Smooth muscle cell (in vitro differentiated cells): ENCODE measurements around the gene LCOR. TPM values are rescaled to one million over a fixed set of nuclear protein-coding genes. Genes with fewer than 3 reads are reported as not detected.

Source experiments
- DNase-seq: peaks from one replicate; lab custom pipeline; 2025; ENCODE audit not compliant: unreplicated experiment; lab: John Stamatoyannopoulos, UW
- H2AFZ ChIP-seq: fragments of 200-600 bp; sonication (generic); 2 replicates; pipeline ENCODE4 v1.6.0; 2016; ENCODE audit warnings: antibody characterized with exemption, low read depth, mild to moderate bottlenecking
- H3F3A ChIP-seq: fragments of 200-600 bp; sonication (generic); 2 replicates; pipeline ENCODE4 v1.6.0; 2017; ENCODE audit warnings: antibody characterized with exemption, low read depth
- H3K27ac ChIP-seq: fragments of 200-600 bp; sonication (generic); 2 replicates; pipeline ENCODE4 v1.5.1; 2016; ENCODE audit warnings: low read depth, mild to moderate bottlenecking
- H3K27me3 ChIP-seq: fragments of 200-600 bp; sonication (generic); 2 replicates; pipeline ENCODE4 v1.6.1; 2016; ENCODE audit warnings: low read depth, mild to moderate bottlenecking
- H3K36me3 ChIP-seq: fragments of 200-600 bp; sonication (generic); 2 replicates; pipeline ENCODE4 v1.5.1; 2016; ENCODE audit warnings: low read depth
- H3K4me1 ChIP-seq: fragments of 200-600 bp; sonication (generic); 2 replicates; pipeline ENCODE4 v1.5.1; 2016; ENCODE audit warnings: low read depth
- H3K4me2 ChIP-seq: fragments of 200-600 bp; sonication (generic); 2 replicates; pipeline ENCODE4 v1.6.0; 2016; ENCODE audit warnings: mild to moderate bottlenecking
- H3K4me3 ChIP-seq: fragments of 200-600 bp; sonication (generic); 2 replicates; pipeline ENCODE4 v1.5.1; 2016; ENCODE audit warnings: mild to moderate bottlenecking
- H3K79me2 ChIP-seq: fragments of 200-600 bp; sonication (generic); 2 replicates; pipeline ENCODE4 v1.6.0; 2016; ENCODE audit warnings: low read depth, mild to moderate bottlenecking
- H3K9ac ChIP-seq: fragments of 200-600 bp; sonication (generic); 2 replicates; pipeline ENCODE4 v1.6.0; 2016; ENCODE audit warnings: low read depth
- H3K9me3 ChIP-seq: fragments of 200-600 bp; sonication (generic); replicated peaks from 2 replicates; pipeline ENCODE4 v1.5.1; 2016; ENCODE audit warnings: low read depth
- H4K20me1 ChIP-seq: fragments of 200-600 bp; sonication (generic); 2 replicates; pipeline ENCODE4 v1.6.0; 2016; ENCODE audit warnings: low read depth
- CTCF ChIP-seq: fragments of 200-600 bp; sonication (generic); IDR thresholded peaks from 2 replicates; pipeline ENCODE4 v1.5.1; 2017; ENCODE audit warnings: borderline replicate concordance, mild to moderate bottlenecking, antibody characterized with exemption; ENCODE audit not compliant: insufficient read depth, poor library complexity, severe bottlenecking
- WGBS: methylation state at CpG from one replicate; pipeline ENCODE4 v1.1.7; 2016; ENCODE audit warnings: low lambda C conversion rate; 5-methylcytosine and 5-hydroxymethylcytosine counted together
- polyA plus RNA-seq: library from polyadenylated mRNA; unstranded; fragments of >200 nt; fragmentation: Nextera tagmentation; extraction: Ambion mirVana; gene quantifications from 2 replicates; pipeline ENCODE4 v1.2.1, GENCODE V29; 2016
- total RNA-seq: library from RNA; depleted of rRNA; stranded (reverse); fragments of >200 nt; gene quantifications from 2 replicates; pipeline ENCODE4 v1.2.3, GENCODE V29; 2014

Gene LCOR
- total and polyA plus RNA-seq, 2 experiments from 2014 or later: 10.6 to 27.8 TPM

DNA sequence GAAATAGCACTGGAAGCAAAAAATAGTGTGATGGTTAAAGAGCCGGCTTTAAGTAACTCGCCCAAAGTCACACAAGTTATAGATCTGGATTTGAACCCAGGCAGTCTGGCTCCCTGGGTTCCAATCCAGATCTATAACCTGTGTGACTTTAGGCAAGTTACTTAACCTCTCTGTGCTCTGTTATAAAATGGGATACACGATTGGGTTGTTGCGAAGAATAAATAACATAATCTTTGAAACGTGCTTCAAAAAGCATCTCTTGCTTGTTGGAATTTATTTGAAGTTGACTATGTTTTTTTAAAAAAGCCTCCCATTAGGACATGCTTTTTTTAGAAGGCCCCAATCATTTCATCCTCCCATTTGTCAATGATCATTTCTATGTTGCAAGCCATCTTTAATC, 3.5 kb upstream of the LCOR start:
- no peak for DNase-seq
- no peak overlapping the region for H3K9ac ChIP-seq
- H3F3A ChIP-seq: peaks cover 9% of the 10 kb centered on the region
- H3K4me2 ChIP-seq: no peak overlapping the region
- no peak overlapping the region for H3K4me3 ChIP-seq
- no peak for TF ChIP-seq CTCF
- 95% methylated on average over 5 of the region's 5 CpGs for WGBS
- H3K27me3 ChIP-seq: no peaks in the 10 kb centered on the region
- H3K4me1 ChIP-seq: no peaks in the 10 kb centered on the region
- no peak overlapping the region for H2AFZ ChIP-seq
- peaks cover 2% of the 10 kb centered on the region for H4K20me1 ChIP-seq
- H3K9me3 ChIP-seq: no peaks in the 10 kb centered on the region
- no peaks in the 10 kb centered on the region for H3K36me3 ChIP-seq
- no peak overlapping the region for H3K27ac ChIP-seq
- peaks cover under 1% of the 10 kb centered on the region for H3K79me2 ChIP-seq

DNA sequence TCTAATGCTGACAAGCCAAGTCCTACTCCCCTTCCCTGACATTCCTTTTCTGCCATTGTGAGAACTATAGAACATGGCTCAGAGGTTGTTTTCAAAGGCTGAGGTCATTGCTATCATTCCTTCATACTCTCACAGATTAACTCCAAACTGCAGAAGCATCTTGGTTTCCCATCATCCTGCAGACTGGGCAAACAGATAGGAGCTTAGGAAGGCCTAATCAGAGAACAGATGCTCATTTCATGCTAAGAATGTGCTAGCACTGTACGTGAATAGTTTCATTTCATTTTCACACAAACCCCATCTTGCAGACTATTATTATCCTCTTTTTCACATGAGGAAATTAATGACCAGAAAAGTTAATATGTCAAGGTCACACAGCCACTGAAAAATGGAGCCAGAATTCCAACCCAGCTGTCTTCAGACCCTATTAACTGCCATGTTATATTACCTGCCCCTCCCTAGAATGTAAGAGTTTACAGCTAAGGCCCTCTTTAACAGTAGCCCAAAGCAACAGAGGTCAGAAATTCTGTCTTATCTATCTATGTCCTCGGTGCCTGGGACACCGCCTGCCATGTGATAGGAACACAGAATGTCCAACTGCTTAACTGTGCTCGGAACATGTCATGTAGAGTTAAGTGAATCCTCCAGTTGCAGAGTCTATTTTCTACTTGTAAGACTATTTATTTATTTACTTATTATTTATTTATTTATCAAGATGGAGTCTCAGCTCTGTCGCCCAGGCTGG, 2.9 kb upstream of the LCOR start:
- Histone ChIP-seq H3K9ac (no peak overlapping the region), H3K4me2 (no peak overlapping the region), H3K27me3 (no peaks in the 10 kb centered on the region), H4K20me1 (peaks cover 8% of the 10 kb centered on the region), H2AFZ (no peak overlapping the region), H3K36me3 (no peaks in the 10 kb centered on the region), H3K79me2 (peaks cover 6% of the 10 kb centered on the region), H3K27ac (no peak overlapping the region), H3K4me1 (peaks cover 4% of the 10 kb centered on the region), H3K4me3 (no peak overlapping the region), H3K9me3 (no peaks in the 10 kb centered on the region), H3F3A (peaks cover 9% of the 10 kb centered on the region)
- TF ChIP-seq CTCF: no peak
- 92% methylated on average over 5 of the region's 5 CpGs for WGBS
- DNase-seq: no peak

- TF ChIP-seq CTCF: peak; percentile 83
- H4K20me1 ChIP-seq: peaks cover 22% of the 10 kb centered on the region
- H3K27me3 ChIP-seq: no peaks in the 10 kb centered on the region
- peaks cover 16% of the 10 kb centered on the region for H3K4me1 ChIP-seq
- no peaks in the 10 kb centered on the region for H3K9me3 ChIP-seq
- no peak overlapping the region for H3K27ac ChIP-seq
- H3F3A ChIP-seq: peaks cover 9% of the 10 kb centered on the region
- peak overlapping the region; percentile 66 for H3K4me2 ChIP-seq
- H2AFZ ChIP-seq: peak overlapping the region; percentile 52
- peak; percentile 8 for DNase-seq
- peaks cover 21% of the 10 kb centered on the region for H3K79me2 ChIP-seq
- H3K36me3 ChIP-seq: no peaks in the 10 kb centered on the region
- 31% methylated on average over 17 of the region's 17 CpGs for WGBS
- peak overlapping the region; percentile 63 for H3K4me3 ChIP-seq
- H3K9ac ChIP-seq: no peak overlapping the region
These were observed 1.4 kb upstream of the LCOR start for GRCh38 chr10:96830511-96831199.
